Sigmoid colon (tissue), 7 donors: ENCODE data around the gene MECP2. TPM values are rescaled to one million over a fixed set of nuclear protein-coding genes. Genes with fewer than 3 reads are reported as not detected.

ENCODE experiments used
- DNase-seq: peaks from one replicate; pipeline ENCODE4 v3.0.0-alpha.2; 2019
- H3K27ac ChIP-seq, 4 donors: fragments of 200-600 bp; sonication (generic); one replicate each; pipeline ENCODE4 v1.5.1; 2016 to 2019; ENCODE audit warnings: mild to moderate bottlenecking in 1 of 4
- H3K27me3 ChIP-seq, 3 donors: fragments of 200-600 bp; sonication (generic); one replicate each; pipeline ENCODE4 v1.5.1; 2019; ENCODE audit warnings: mild to moderate bottlenecking in 1 of 3
- H3K36me3 ChIP-seq, 4 donors: fragments of 200-600 bp; sonication (generic); one replicate each; pipeline ENCODE4 v1.5.1; 2016 to 2019
- H3K4me1 ChIP-seq, 4 donors: fragments of 200-600 bp; sonication (generic); one replicate each; pipeline ENCODE4 v1.5.1; 2017 to 2019
- H3K4me3 ChIP-seq, 4 donors: fragments of 200-600 bp; sonication (generic); one replicate each; pipeline ENCODE4 v1.5.1; 2017 to 2019; ENCODE audit warnings: mild to moderate bottlenecking in 2 of 4, moderate library complexity in 1 of 4
- H3K9me3 ChIP-seq, 4 donors: fragments of 200-600 bp in 3 of 4; sonication (generic) in 3 of 4; one replicate each; pipeline versions ENCODE4 v1.5.1 to v1.6.1; 2013 to 2019
- EP300 ChIP-seq, 4 donors: sonication (generic); formaldehyde crosslinking; IDR thresholded peaks; one replicate each; pipeline ENCODE4 v1.6.1; 2017; ENCODE audit warnings: antibody characterized with exemption in 4 of 4
- POLR2A ChIP-seq, 2 donors: fragments of 450-650 bp; IDR thresholded peaks; one replicate each; pipeline ENCODE4 v1.6.1; 2016; ENCODE audit warnings: antibody characterized with exemption in 2 of 2, mild to moderate bottlenecking in 2 of 2, moderate library complexity in 2 of 2
- POLR2AphosphoS5 ChIP-seq, 4 donors: sonication (generic); formaldehyde crosslinking; IDR thresholded peaks; one replicate each; pipeline ENCODE4 v1.6.1; 2017; ENCODE audit warnings: antibody characterized with exemption in 4 of 4
- WGBS, 2 donors: extraction: QIAGEN DNeasy Blood & Tissue Kit; methylation state at CpG; one replicate each; pipeline ENCODE4 v1.1.7; 2013; 5-methylcytosine and 5-hydroxymethylcytosine counted together
- intact Hi-C: fragments of 100-400 bp; cut with DNase I; formaldehyde crosslinking; loops from one replicate; pipeline ENCODE4 v1.15.1; 2023
- polyA plus RNA-seq, 3 donors: library from polyadenylated mRNA; stranded (reverse); fragments of 200-250 nt; gene quantifications; one replicate each; pipeline ENCODE4 v1.2.3, GENCODE V29; 2013
- total RNA-seq, 4 donors: library from RNA; depleted of rRNA; stranded (reverse); fragments of >200 nt; gene quantifications; one replicate each; pipeline ENCODE4 v1.1.0, GENCODE V29; 2016
- TF ChIP-seq, protein P1 (sequence below), 4 experiments: fragments of 450-650 bp in 3 of 4; fragments of 200-600 bp in 1 of 4; IDR thresholded peaks; one replicate each; pipeline ENCODE4 v1.5.1; 2016 to 2019; ENCODE audit warnings: antibody characterized with exemption in 4 of 4, mild to moderate bottlenecking in 3 of 4, moderate library complexity in 2 of 4
- donor health status: healthy with polysubstance abuse.
- donor health status: Bipolar disorder and iron deficiency.
- donor health status: healthy.

The MECP2 gene
- total and polyA plus RNA-seq, 7 donors = 14.4 to 57.9 (median 43.9) TPM

DNA sequence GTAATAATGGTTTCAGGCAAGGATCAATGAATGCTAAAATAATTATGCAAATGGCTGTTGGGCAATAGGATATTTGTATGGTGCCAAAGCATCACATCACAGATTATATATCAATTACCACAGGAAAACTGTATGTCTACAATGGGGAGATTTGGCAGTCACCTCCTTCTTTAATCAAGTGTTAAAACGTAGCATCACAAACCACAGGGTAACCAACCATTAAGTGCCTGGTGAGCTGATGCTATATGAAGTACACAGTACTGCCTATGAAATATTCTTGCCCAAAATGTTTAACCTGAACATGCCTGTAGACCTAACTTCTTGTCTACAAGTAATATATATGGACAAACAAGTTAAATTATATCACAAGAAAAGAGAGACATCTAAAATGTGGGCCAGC is 25.3 kb downstream of the MECP2 start:
- WGBS, 2 donors = 62 to 81% methylated on average over 1 of the region's 1 CpG
- H3K9me3 ChIP-seq = no peaks in the 10 kb centered on the region
- no peak overlapping the region for H3K27ac ChIP-seq
- intact Hi-C loops = no loop called here
- peaks cover 0 to 35% (median 10%) of the 10 kb centered on the region in 4 donors for H3K4me1 ChIP-seq
- no peak for TF ChIP-seq POLR2AphosphoS5 (IDR thresholded peaks at IDR 0.05)
- DNase-seq = no peak
- H3K4me3 ChIP-seq = no peak overlapping the region
- H3K36me3 ChIP-seq = no peaks in the 10 kb centered on the region
- no peaks in the 10 kb centered on the region for H3K27me3 ChIP-seq

DNA sequence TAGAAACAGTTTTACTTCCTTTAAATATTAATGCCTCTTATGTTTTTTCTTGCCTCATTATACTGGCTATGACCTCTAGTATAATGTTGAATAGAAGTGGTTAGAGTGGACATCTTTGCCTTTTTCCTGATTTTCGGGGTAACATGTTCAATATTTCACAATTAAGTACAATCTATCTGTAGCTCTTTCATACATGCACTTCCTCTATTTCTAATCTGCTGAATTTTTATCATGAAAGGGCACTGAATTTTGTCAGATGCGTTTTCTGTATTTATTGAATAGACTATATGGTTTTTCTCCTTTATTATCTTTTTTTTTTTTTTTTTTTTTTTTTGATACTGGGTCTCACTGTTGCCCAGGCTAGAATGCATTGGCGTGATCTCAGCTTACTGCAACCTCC is 29.0 kb downstream of the MECP2 start:
- H3K4me1 ChIP-seq = peaks cover 0 to 28% (median 25%) of the 10 kb centered on the region in 4 donors
- H3K4me3 ChIP-seq = no peak overlapping the region
- no peak for DNase-seq
- intact Hi-C loops = no loop called here
- no peaks in the 10 kb centered on the region for H3K27me3 ChIP-seq
- no peak for TF ChIP-seq EP300 (IDR thresholded peaks at IDR 0.05)
- TF ChIP-seq POLR2A (IDR thresholded peaks at IDR 0.05) = no peak
- TF ChIP-seq POLR2AphosphoS5 (IDR thresholded peaks at IDR 0.05) = no peak
- TF ChIP-seq, protein P1, sequence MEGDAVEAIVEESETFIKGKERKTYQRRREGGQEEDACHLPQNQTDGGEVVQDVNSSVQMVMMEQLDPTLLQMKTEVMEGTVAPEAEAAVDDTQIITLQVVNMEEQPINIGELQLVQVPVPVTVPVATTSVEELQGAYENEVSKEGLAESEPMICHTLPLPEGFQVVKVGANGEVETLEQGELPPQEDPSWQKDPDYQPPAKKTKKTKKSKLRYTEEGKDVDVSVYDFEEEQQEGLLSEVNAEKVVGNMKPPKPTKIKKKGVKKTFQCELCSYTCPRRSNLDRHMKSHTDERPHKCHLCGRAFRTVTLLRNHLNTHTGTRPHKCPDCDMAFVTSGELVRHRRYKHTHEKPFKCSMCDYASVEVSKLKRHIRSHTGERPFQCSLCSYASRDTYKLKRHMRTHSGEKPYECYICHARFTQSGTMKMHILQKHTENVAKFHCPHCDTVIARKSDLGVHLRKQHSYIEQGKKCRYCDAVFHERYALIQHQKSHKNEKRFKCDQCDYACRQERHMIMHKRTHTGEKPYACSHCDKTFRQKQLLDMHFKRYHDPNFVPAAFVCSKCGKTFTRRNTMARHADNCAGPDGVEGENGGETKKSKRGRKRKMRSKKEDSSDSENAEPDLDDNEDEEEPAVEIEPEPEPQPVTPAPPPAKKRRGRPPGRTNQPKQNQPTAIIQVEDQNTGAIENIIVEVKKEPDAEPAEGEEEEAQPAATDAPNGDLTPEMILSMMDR (IDR thresholded peaks at IDR 0.05) = no peak
- H3K27ac ChIP-seq = no peak overlapping the region
- no peaks in the 10 kb centered on the region for H3K9me3 ChIP-seq
- H3K36me3 ChIP-seq = no peaks in the 10 kb centered on the region
- 89 to 95% methylated on average over 3 of the region's 3 CpGs for WGBS, 2 donors

DNA sequence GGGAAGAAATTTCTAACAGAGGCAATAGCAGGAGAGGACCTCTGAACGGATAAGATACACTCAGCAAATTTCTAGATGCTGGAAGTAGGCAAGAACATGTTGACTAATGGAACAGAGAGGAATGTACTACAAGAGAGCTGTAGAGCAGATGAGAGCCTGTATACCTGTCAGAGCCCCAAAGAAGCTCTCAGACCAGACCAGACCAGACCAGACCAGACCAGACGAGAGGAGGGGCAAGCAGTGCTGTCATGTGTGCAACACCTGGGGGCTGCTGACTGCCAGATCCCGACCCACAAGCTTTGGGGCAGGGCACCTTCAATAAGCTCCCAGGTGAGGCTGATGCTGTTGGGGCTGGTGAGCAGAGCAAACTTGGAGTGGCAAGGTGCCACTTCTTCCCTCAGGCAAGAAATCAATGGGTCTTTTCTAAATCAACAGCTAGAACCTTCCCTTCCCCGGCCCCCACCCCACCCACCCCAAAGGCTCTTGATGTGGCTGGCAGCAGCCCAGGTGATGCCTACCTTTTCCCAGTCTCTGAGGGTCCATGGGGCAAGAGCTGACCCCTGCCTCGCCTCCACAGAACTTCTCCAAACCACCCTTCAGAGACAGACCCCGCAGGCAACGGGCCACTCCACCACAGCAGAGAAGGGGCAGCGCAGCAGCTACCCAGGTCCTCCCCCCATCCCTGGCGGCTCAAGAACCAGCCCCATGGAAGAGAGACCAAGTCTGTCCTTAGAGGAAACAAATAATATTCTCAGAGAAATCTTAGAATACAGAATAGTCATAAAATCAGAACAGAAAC is 32.7 kb downstream of the MECP2 start:
- TF ChIP-seq POLR2AphosphoS5 (IDR thresholded peaks at IDR 0.05) = no peak
- TF ChIP-seq POLR2A (IDR thresholded peaks at IDR 0.05) = no peak
- TF ChIP-seq EP300 (IDR thresholded peaks at IDR 0.05) = no peak
- TF ChIP-seq, protein P1 (IDR thresholded peaks at IDR 0.05) = no peak
- Histone ChIP-seq H3K27ac (no peak overlapping the region), H3K9me3 (no peaks in the 10 kb centered on the region), H3K4me1 (peaks cover 0 to 58% (median 53%) of the 10 kb centered on the region in 4 donors), H3K36me3 (no peaks in the 10 kb centered on the region), H3K4me3 (no peak overlapping the region), H3K27me3 (no peaks in the 10 kb centered on the region)
- DNase-seq = peak; percentile 40
- 81 to 84% methylated on average over 9 of the region's 9 CpGs for WGBS, 2 donors
- intact Hi-C loops = no loop called here

DNA sequence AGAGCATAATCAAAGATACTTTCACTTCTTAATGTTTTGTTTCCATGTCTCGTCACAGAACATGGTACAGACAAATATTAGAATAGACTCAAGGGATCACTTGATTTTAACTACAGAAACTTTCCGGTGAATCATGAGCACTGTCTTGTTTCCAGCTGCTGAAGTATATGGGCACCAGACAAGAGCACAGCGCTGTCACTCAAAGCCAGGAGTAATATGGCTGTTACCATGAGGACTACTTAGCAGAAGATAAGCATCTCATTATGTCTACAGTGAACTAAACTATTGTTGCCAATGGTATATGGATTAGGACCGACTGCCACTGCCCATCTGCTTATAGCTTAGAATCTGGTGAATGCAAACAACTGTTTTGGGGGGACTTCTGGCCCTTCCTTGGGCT is 34.3 kb downstream of the MECP2 start:
- peaks cover 0 to 72% (median 64%) of the 10 kb centered on the region in 4 donors for H3K4me1 ChIP-seq
- intact Hi-C loops = no loop called here

DNA sequence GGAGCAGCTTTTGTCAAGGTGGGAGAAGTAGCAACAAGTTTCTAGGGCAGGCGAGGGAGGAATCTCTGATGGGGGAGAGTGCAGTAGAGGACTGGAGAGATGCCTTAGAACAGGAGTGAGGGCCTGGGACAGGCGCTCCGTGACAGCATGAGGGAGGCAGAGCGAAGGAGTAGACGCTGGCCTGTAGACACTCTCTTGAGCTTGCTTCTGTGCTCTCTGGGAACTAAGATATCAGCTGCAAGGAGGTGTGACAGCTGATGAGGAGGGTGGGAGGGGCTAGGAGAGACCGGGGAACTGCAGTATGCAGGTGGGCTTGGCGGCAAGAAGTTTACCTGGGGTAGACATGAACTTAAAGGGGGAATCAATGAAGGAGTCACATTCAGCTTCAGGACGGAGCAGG is 35.7 kb downstream of the MECP2 start:
- no peak for DNase-seq
- H3K4me3 ChIP-seq = no peak overlapping the region

More for the DNA sequence above, 34.3 kb downstream of the MECP2 start:
- DNase-seq = no peak
- no peaks in the 10 kb centered on the region for H3K36me3 ChIP-seq
- no peaks in the 10 kb centered on the region for H3K27me3 ChIP-seq
- H3K27ac ChIP-seq = no peak overlapping the region
- WGBS, 2 donors = 74 to 87% methylated on average over 4 of the region's 4 CpGs
- H3K4me3 ChIP-seq = no peak overlapping the region
- H3K9me3 ChIP-seq = no peaks in the 10 kb centered on the region
- no peak for TF ChIP-seq EP300 (IDR thresholded peaks at IDR 0.05)
- no peak for TF ChIP-seq POLR2A (IDR thresholded peaks at IDR 0.05)
- TF ChIP-seq, protein P1 (IDR thresholded peaks at IDR 0.05) = no peak
- no peak for TF ChIP-seq POLR2AphosphoS5 (IDR thresholded peaks at IDR 0.05)

More for the DNA sequence above, 35.7 kb downstream of the MECP2 start:
- Histone ChIP-seq H3K9me3 (no peaks in the 10 kb centered on the region), H3K36me3 (peaks cover 0 to 2% (median 0%) of the 10 kb centered on the region in 4 donors), H3K4me1 (peaks cover 0 to 70% (median 67%) of the 10 kb centered on the region in 4 donors), H3K27me3 (no peaks in the 10 kb centered on the region), H3K27ac (no peak overlapping the region)
- intact Hi-C loops = no loop called here
- 92 to 94% methylated on average over 8 of the region's 8 CpGs for WGBS, 2 donors
- TF ChIP-seq POLR2A (IDR thresholded peaks at IDR 0.05) (no peak), EP300 (IDR thresholded peaks at IDR 0.05) (no peak), POLR2AphosphoS5 (IDR thresholded peaks at IDR 0.05) (no peak)
- TF ChIP-seq, protein P1 (IDR thresholded peaks at IDR 0.05) = no peak
